Renal pelvis (tissue), 3 donors: ENCODE measurements around the gene ADM. TPM values are rescaled to one million over a fixed set of nuclear protein-coding genes. Genes with fewer than 3 reads are reported as not detected.

ENCODE experiments used
- polyA plus RNA-seq, 3 donors: library from polyadenylated mRNA; unstranded; fragments of 120-200 nt; gene quantifications; one replicate each; pipeline ENCODE4 v1.2.1, GENCODE V29; 2013; ENCODE audit not compliant: insufficient read length in 3 of 3

Gene ADM
- polyA plus RNA-seq, 3 donors: 9.2 to 10.3 (median 9.4) TPM

Other genes starting within 250 kb of the ADM start
- 10 to 100 TPM; 47.2 to 63.1 (median 53.7) TPM for gene SBF2, start 10.9 kb upstream of the ADM start, polyA plus RNA-seq
- 1 to 10 TPM; 5.6 to 8.1 (median 6.4) TPM for gene AMPD3, start 150.2 kb downstream of the ADM start, polyA plus RNA-seq
- gene RNF141, start 236.1 kb downstream of the ADM start, polyA plus RNA-seq: 10 to 100 TPM; 32.8 to 44.6 (median 37.7) TPM